A673 (cell line): ENCODE data around the gene ISCA2. TPM values are rescaled to one million over a fixed set of nuclear protein-coding genes. Genes with fewer than 3 reads are reported as not detected.

Experiments
- BruUV-seq: library from RNA; stranded (reverse); fragments of 400-500 nt; replicated peaks from 2 replicates; lab custom pipeline; 2021; lab: Mats Ljungman, UMichigan
- CTCF ChIA-PET: fragments of 300-600 bp; sonication (Branson Sonifier 250); formaldehyde crosslinking; loops from one replicate; lab custom pipeline; 2022; ENCODE audit warnings: antibody characterized with exemption; lab: Charles Lee
- POLR2A ChIA-PET: fragments of 300-600 bp; sonication (Branson Sonifier 250); formaldehyde crosslinking; loops from one replicate; lab custom pipeline; 2022; ENCODE audit warnings: antibody characterized with exemption; ENCODE audit not compliant: low non-redundant PET; lab: Charles Lee
- DNase-seq: peaks from one replicate; pipeline ENCODE4 v3.0.0-alpha.2; 2015; ENCODE audit warnings: low spot score
- H3K27ac ChIP-seq: fragments of 200-600 bp; sonication (generic); 2 replicates; pipeline ENCODE4 v1.5.1; 2016; ENCODE audit warnings: mixed run types, low read depth, mild to moderate bottlenecking, mixed read lengths, antibody characterized with exemption, low read length; ENCODE audit not compliant: poor library complexity, severe bottlenecking
- H3K27me3 ChIP-seq: fragments of 200-600 bp; sonication (generic); replicated peaks from 2 replicates; pipeline ENCODE4 v1.6.1; 2017; ENCODE audit warnings: mixed run types, low read depth, mild to moderate bottlenecking, mixed read lengths, antibody characterized with exemption, low read length; ENCODE audit not compliant: insufficient read depth, poor library complexity
- H3K36me3 ChIP-seq: fragments of 200-600 bp; sonication (generic); 2 replicates; pipeline ENCODE4 v1.6.1; 2016; ENCODE audit warnings: mixed run types, mild to moderate bottlenecking, mixed read lengths, antibody characterized with exemption, low read length; ENCODE audit not compliant: insufficient read depth, poor library complexity, severe bottlenecking
- H3K4me1 ChIP-seq: fragments of 200-600 bp; sonication (generic); 2 replicates; pipeline ENCODE4 v1.6.1; 2017; ENCODE audit warnings: mixed run types, mild to moderate bottlenecking, mixed read lengths, antibody characterized with exemption, low read length; ENCODE audit not compliant: insufficient read depth, poor library complexity, severe bottlenecking
- H3K4me3 ChIP-seq: fragments of 200-600 bp; sonication (generic); 2 replicates; pipeline ENCODE4 v1.5.1; 2016; ENCODE audit warnings: low read depth, mixed run types, mild to moderate bottlenecking, mixed read lengths, low read length; ENCODE audit not compliant: poor library complexity, severe bottlenecking
- H3K9me3 ChIP-seq: fragments of 200-600 bp; sonication (generic); 2 replicates; pipeline ENCODE4 v1.6.1; 2016; ENCODE audit warnings: mixed run types, low read depth, mild to moderate bottlenecking, mixed read lengths, antibody characterized with exemption, low read length; ENCODE audit not compliant: poor library complexity, severe bottlenecking
- EZH2 ChIP-seq: fragments of 200-600 bp; sonication (generic); IDR thresholded peaks from 2 replicates; pipeline ENCODE4 v1.6.1; 2017; ENCODE audit warnings: borderline replicate concordance, low read depth, mild to moderate bottlenecking, mixed read lengths, antibody characterized with exemption, low read length; ENCODE audit not compliant: poor library complexity, severe bottlenecking
- intact Hi-C: fragments of 100-400 bp; cut with micrococcal nuclease; formaldehyde crosslinking; loops from one replicate; pipeline ENCODE4 v1.10.0; 2022; ENCODE audit not compliant: unreplicated experiment
- total RNA-seq: library from RNA; stranded (reverse); gene quantifications from 2 replicates; pipeline ENCODE4 v1.2.3, GENCODE V29; 2021
- TF ChIP-seq, protein P1 (sequence below): fragments of 300-800, 200-600 bp; sonication (generic); conservative IDR thresholded peaks from 2 replicates; pipeline ENCODE4 v1.5.1; 2017; ENCODE audit warnings: low read depth, mild to moderate bottlenecking, antibody characterized with exemption, low read length, moderate library complexity, mixed read lengths

Gene ISCA2
- total RNA-seq, 1 experiment from 2014 or later, result 25.5 TPM

DNA sequence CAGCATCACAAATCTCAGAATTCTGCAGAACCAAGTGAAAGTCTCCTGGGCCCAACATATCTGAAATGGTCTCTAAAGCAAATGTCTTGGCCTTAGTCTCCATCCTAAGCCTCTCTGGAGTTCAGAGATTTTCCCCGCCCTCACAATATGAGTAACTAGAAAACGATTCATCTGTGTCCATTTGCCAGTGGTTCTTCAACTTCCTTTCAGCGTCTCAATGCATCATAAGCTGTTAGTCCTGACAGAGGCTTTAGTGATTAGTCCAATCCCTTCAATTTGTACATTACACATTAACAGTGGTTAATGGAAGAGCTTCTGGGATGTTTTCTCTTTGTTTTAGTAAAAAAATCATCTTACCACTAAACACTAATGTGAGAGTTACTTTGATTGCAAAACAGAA lies 17.9 kb upstream of the ISCA2 start:
- ChIA-PET POLR2A (no interaction called here), CTCF (no interaction called here)
- Histone ChIP-seq H3K9me3 (no peaks in the 10 kb centered on the region), H3K4me1 (no peaks in the 10 kb centered on the region), H3K36me3 (no peaks in the 10 kb centered on the region), H3K27me3 (no peaks in the 10 kb centered on the region), H3K4me3 (no peak overlapping the region), H3K27ac (no peak overlapping the region)
- intact Hi-C loops, result no loop called here
- DNase-seq, result no peak
- TF ChIP-seq, protein P1, sequence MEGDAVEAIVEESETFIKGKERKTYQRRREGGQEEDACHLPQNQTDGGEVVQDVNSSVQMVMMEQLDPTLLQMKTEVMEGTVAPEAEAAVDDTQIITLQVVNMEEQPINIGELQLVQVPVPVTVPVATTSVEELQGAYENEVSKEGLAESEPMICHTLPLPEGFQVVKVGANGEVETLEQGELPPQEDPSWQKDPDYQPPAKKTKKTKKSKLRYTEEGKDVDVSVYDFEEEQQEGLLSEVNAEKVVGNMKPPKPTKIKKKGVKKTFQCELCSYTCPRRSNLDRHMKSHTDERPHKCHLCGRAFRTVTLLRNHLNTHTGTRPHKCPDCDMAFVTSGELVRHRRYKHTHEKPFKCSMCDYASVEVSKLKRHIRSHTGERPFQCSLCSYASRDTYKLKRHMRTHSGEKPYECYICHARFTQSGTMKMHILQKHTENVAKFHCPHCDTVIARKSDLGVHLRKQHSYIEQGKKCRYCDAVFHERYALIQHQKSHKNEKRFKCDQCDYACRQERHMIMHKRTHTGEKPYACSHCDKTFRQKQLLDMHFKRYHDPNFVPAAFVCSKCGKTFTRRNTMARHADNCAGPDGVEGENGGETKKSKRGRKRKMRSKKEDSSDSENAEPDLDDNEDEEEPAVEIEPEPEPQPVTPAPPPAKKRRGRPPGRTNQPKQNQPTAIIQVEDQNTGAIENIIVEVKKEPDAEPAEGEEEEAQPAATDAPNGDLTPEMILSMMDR, result no peak
- BruUV-seq, result no TSS peak

DNA sequence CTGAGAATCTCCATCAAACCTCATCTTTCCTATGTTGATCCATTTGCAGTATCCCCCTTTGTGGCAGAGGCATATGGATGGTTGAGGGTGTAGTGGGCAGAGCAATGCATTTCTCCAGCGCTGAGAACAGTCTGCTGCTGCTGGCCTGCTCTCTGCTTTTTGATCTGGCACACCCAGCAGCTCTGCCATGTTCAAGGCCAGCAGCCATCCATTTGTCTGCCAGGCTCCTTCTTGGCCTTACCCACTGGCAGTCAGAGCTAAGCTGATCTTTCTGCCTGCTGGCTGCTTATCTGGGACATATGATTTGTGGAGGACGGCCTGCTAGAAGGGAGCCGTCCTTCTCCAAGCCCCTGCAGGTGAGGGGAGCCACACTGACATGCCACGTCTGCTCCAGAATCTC lies 17.5 kb upstream of the ISCA2 start:
- ChIA-PET POLR2A (no interaction called here), CTCF (no interaction called here)
- H3K9me3 ChIP-seq, result no peaks in the 10 kb centered on the region
- H3K27me3 ChIP-seq, result no peaks in the 10 kb centered on the region
- H3K27ac ChIP-seq, result no peak overlapping the region
- no peaks in the 10 kb centered on the region for H3K4me1 ChIP-seq
- no peak for DNase-seq
- no peaks in the 10 kb centered on the region for H3K36me3 ChIP-seq
- no peak for TF ChIP-seq EZH2
- TF ChIP-seq, protein P1, result no peak
- intact Hi-C loops, result no loop called here
- no TSS peak for BruUV-seq
- H3K4me3 ChIP-seq, result no peak overlapping the region

DNA sequence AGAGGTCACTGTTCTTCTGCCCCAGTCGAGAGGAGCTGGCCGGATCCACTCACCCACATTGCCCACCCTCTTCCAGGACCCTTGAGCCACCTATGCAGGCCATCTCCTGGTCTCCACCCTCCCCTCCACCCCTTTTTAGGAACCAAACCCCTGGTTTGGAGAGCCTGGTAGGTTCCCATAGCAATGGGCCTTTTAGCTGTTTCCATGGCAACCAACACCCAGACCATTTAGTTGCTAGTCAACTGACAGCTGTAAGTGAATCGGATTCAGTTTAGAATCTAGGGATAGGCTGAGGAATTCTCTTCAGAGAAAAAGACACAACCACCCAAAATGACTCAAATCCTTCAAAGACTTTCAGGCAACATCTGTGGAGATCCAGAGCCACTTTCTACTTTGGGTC lies 17.0 kb upstream of the ISCA2 start:
- TF ChIP-seq, protein P1, result no peak
- no peak for TF ChIP-seq EZH2
- H3K36me3 ChIP-seq, result no peaks in the 10 kb centered on the region
- no peaks in the 10 kb centered on the region for H3K9me3 ChIP-seq
- H3K4me3 ChIP-seq, result no peak overlapping the region
- intact Hi-C loops, result no loop called here
- DNase-seq, result no peak
- BruUV-seq, result no TSS peak
- H3K27me3 ChIP-seq, result no peaks in the 10 kb centered on the region
- POLR2A ChIA-PET, result no interaction called here
- H3K4me1 ChIP-seq, result no peaks in the 10 kb centered on the region
- CTCF ChIA-PET, result no interaction called here
- H3K27ac ChIP-seq, result no peak overlapping the region
